NCI-H774 (cell line): Measurements from ENCODE around the gene NETO2.

ENCODE experiments used
- DNase-seq: peaks from one replicate; lab custom pipeline; 2025; lab: John Stamatoyannopoulos, UW

Gene NETO2

DNA sequence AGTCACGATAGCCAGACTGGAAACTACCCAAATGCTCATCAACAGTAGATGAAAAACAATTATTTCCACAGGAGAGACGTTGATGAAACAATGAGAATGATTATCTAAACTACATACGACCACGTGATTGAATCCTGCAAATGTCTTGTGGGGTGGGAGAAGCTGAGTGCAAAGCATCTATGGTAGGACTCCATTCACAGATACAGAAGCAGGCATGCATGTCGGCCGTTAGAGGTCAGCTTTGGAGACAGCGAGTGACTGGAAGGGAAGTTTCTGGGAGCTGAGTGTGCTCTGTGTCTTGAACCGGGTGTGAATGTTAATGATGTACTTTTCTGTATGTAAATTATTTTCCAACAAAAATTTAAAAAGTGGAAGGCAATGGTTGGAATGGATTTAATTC, 98.7 kb downstream of the NETO2 start:
- no peak for DNase-seq

DNA sequence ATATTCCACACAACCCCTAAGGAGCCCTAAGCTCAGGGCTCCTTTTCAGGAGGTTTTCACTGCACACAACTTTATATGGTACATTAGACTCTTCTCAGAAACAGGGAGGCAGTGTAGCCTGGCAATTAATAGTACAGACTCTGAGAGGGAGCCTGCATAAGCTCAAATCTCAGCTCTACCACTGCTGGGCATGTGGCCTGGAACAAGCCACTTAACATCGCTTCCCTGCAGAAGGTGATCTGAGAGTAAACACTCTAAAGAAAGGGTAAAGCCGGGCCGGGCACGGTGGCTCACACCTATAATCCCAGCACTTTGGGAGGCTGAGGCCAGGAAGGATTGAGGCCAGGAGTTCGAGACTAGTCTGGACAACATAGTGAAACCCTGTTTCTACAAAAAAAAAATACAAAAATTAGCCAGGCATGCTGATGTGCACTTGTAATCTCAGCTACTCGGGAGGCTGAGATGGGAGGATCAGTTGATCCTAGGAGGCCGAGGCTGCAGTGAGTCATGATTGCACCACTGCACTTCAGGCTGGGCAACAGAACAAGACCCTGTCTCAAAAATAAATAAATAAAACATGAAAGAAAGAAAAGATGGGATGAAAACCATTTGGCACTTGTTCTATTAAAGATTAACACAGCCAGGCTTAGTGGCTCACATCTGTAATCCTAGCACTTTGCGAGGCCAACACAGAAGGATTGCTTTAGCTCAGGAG, 99.6 kb downstream of the NETO2 start:
- DNase-seq = no peak

DNA sequence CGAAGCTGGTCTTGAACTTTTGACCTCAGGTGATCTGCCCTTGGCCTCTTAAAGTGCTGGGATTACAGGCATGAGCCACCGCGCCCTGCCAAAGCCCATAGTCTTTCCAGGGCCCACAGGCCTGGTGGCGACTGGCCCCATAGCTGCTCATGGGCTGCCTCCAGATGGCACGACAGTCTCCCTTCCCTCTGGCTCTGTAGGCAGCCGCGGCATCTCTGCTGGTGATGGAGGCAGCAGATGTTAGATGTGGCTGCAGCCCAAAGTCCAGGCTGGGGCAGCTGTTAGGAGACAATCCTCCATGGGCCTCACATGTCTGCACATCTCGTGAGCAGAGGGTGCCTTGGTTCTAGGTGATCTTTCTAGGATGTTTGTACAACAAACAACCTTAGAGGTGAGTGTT, 100.5 kb downstream of the NETO2 start:
- DNase-seq = no peak

DNA sequence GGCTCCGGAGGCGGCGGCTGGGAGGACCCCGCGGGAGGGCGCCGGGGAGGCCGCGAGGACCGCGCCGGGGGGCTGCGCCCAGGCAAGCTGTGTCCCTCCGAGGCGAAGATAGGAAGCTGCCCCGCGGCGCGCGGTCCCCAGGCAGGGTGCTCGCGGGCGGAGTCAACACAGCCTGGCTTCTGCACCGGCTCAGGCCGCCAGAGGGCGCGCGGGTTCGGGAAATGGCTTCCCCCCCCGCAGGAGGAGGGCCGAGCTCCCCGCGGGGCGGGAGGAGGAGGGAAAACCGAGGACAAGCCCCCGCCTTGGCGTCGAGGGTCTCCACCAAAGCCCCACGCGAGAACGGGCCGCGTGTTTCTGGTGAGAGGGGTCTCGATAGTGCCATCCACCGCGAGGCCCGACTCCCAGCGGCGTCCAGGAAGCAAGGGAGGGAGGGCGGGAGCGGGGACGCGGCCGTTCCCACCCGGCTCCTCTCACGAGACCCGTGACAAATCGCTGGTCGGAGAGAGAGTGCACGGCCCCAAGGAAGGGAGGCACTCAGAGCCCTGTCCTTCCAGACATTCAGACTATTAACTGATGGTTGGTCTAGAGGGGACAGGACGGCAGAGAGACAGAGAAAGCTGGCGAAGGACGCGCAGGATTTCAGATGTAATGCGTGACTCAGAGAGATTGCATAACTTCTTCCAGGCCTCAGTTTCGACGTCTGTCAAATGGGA, 105.8 kb downstream of the NETO2 start:
- peak; percentile 76 for DNase-seq

DNA sequence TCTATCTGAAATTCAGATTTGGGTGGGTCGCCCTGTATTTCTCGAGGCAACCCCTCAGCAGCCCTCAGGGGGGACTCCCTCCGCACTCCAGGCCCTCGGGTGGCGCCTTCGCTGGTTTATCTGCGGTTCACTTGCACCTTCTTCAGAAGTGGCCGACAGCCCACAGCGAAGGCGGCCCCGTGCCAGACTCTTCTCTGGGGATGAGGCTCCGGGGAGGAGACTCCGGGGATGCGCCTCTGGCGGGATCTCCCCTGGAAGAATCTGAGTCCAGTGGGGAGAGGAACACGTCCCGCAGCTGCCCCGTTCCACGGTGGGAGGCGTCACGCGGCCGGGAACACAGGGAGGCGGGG, 106.4 kb downstream of the NETO2 start:
- no peak for DNase-seq

DNA sequence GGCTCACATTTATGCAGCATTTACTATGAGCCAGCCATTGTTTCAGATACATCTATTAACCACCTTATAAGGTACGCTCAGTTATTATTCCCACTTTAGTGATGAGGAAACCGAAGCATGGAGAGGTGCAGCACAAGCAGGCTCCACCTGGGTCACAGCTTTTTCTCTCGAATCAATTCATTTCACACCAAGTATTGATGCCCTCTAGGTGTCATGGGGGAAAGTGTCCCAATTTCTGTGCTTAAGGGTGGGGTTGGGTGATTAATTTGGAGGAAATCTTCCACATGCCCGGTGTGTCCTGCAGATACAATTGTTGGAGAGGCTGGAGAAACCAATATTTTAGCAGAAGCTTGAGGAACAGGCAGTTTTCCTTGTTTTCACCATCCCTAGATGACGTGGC, 107.5 kb downstream of the NETO2 start:
- DNase-seq = no peak

DNA sequence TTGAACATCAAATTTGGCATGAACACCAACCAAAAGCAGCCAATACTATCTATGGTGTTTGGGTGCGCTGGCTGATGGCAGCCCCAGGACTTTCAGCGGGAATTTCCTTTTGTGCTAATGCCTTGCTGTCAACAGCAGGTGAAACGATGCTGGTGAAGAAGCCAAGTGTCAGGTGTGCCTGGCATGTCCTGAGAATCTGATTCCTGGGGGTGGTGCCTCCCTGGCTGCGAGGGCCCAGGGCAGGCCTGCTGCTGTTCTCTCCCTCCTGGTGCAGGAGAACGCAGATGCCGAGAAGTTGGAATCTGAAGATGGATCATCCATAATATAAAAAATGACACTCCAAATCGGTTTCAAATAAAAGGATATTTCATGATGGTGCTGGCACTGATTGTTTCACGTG, 108.3 kb downstream of the NETO2 start:
- DNase-seq = no peak

DNA sequence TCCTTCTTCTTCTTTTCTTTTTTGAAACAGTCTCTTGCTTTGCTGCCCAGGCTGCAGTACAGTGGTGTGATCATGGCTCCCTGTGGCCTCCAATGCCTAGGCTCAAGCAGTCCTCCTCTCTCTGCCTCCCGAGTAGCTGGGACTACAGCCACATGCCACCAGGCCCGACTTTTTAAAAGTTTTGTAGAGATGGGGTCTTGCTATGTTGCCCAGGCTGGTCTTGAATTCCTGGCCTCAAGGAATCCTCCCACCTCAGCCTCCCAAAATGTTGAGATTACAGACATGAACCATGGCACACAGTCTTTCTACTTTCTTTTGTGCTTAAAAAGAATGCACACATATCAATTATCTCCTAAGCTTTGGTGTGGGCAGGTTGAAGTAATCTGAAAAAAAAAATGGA, 109.3 kb downstream of the NETO2 start:
- DNase-seq = no peak

DNA sequence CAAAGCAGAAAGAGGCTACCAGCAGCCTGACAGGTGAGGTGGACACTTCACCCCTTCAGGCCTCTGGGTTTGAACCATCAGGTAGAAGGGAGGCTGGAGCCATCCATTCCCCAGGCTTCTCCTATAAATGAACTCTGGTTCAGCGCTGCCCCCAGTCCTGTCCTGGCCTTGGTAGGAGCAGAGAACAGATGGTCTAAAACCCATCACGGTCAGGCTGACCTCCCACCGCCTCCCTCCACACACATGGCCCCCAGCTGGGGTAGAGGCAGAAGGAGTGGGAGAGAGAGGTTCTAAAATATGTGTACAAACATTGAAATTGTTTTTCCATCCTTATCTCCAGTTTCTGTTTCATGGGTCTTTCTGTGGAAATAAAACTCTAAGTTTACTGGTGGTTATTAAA, 110.6 kb downstream of the NETO2 start:
- DNase-seq = no peak

DNA sequence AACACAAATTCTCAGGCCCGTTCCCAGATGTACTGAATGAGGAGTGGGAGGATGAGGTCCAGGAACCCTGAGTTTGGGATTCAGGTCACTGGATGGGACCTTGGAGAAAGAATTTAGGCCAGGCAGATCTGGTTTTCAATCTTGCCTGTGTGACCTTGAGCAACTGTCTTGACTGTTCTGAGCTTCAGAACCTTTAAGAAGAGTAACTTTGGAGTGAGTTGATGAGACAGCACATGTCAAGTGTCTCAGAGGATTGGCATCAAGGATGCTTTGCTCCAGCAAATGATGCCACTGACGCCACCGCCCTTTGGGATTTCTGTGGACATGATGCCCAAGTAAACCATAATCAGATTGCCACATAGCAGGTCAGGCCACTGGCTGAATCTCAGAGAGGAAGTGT, 114.0 kb downstream of the NETO2 start:
- DNase-seq = no peak

DNA sequence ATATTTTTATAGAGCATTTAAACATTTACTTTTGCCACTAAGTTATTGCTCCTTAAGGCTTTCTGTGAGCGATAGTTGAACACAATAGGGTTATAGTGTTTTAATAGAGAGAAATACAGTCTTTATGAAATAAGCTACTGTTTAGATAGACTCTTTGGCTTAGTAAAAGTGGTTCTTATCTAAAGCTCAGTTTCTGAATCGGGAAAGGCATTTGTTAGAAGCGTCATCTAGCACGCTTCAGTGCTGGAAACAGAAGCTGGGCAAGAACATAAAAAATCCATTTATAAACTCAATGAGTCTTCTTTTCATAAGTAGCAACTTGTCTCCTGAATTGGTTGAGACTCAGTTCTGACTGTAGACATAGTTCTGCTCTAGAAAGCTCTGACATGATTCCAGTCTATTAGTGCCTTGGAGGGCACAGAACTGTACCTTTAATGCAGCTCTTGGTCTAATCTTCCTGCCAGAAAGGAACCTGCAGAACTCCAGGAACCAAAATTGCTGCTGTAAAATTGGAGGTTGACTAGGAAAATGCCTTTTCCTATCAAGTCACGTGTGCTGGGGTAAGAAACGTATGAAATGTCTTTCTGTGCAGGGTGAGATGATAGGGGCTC, 114.9 kb downstream of the NETO2 start:
- no peak for DNase-seq
